ENCODE results near the gene USP22.

Gene USP22

GRCh38 chr17:21046216-21046615 is 3.4 kb upstream of the USP22 start:
- no peak for DNase-seq

- DNase-seq = no peak
Observed at GRCh38 chr17:21044971-21045370, 2.2 kb upstream of the USP22 start.

- peak; percentile 99 for DNase-seq
Observed at GRCh38 chr17:21043296-21044232, 753 bp upstream of the USP22 start.

- DNase-seq = peak; percentile 50
Observed at GRCh38 chr17:21041741-21042457, 912 bp downstream of the USP22 start.

- DNase-seq = peak; percentile 56
Observed at GRCh38 chr17:21039839-21040575, 2.8 kb downstream of the USP22 start.

DNA sequence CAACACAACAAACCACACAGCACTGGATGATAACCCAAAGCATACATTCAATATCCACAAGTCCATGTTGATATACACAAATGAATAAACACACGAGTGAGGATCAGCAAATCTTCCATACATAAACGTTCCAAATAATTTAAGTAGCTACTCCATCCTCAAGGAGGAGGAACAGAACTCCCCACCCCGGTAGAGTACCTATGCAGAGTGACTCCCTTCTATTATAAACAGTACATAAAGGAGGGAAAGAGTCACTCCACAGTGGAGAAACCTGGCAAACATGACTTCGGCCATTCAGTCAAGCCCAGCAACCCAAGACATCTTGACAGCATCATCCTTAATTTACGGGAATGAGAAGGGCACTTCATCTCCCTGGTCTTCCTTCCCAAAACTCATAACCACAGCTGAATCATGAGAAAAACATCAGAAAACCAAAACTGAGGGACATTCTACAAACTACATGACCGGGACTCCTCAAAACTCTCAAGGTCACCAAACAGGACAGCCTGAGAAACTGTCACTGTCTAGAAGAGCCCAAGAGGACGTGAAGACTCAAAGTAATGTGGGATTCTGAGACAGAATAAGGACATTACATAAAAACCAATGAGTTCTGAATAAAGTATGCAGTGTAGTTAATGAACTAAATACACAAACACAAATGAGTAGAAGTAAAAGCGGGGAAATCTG is 5.6 kb downstream of the USP22 start:
- no peak for DNase-seq

GRCh38 chr17:21036361-21036881 is 6.4 kb downstream of the USP22 start:
- peak; percentile 15 for DNase-seq

DNA sequence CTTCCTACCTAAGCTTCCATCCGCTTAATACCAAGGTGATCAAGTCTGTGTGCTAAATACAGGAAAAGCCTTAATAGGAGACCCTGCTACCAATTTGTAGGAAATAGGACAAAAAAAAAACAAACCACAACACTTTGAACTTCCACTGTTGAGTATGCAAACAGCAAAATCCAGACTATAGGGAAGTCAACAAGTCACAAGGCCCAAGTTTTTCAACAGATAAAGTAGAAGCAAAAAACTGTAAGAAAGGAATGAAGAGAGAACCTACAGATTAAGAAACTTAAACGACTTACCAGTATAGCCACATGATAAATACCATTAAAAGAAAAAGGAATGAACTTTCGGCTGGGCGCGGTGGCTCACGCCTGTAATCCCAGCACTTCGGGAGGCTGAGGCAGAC is 7.4 kb downstream of the USP22 start:
- DNase-seq = no peak

DNA sequence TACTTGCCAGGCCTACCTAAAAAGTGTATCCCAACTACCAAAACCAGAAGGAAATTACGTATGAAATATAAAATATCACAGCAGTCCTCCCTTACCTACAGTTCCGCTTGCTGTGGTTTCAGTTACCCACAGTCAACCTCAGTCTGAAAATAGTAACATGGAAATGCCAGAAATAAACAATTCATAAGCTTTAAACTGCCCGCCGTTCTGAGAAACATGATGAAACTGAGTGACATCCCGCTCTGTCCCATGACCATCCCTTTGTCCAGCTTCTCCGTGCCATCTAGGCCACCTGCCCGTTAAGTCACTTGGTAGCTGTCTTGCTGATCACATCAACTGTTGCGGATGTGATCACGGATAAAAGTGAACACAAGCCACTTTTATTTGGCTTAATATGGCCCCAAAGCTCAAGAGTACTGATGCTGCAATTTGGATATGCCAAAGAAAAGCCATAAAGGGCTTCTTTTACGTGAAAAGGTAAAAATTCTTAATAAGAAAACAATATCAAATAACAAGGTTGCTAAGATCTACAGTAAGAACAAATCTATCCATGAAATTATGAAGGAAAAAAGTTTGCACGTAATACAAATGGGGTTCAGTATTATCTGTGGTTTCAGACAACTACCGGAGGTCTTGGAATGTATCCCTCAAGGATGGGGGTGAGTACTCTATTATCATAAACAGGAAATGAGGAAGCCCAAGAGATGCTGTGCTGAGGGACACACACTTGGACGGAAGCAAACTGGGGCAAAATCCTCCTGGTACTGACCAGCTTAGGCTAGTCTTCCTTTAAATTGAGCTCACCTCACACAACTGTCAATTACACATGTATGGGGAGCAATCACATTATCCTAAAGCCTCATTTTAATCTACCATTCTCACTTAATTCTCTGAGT is 8.2 kb downstream of the USP22 start:
- no peak for DNase-seq

GRCh38 chr17:21033350-21033749 is 9.5 kb downstream of the USP22 start:
- no peak for DNase-seq

- DNase-seq = no peak
Observed at GRCh38 chr17:21031756-21032396, 10.9 kb downstream of the USP22 start.

DNA sequence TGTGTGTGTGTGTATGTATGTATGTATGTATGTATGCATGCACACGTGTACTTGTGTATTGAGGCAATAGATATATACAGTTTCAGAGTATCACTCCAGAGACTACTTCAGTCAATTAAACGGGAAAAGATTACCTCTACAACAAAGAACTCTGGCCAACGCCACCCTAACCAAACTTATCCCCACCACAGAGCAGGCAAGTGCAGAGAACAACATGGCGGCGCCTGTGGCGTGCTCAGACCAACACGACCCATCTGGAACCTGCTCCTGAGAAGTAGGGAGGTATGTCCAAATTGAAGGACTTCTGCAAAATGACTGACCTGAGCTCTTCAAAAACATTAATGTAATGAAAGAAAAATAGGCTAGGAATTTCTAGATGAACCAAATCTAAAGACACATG is 12.4 kb downstream of the USP22 start:
- no peak for DNase-seq

- DNase-seq = no peak
Observed at GRCh38 chr17:21029515-21029914, 13.3 kb downstream of the USP22 start.

DNA sequence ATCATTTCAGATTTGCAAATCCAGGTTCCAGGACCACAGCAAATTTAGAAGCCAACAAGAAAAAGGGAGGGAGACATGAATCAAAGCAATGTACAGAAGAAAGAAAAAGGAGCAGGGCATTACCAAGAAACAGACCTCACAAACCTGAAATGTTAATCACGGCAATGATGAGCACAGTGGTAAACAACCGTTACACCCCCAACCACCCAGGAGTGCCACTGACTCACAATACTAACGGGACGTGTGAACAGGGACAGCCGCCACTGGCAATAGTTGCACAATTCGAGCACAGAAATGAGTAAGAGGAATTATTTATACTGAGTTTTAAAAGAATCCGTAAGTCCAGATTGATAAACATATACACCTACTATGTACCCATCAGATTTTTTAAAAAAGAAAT is 13.8 kb downstream of the USP22 start:
- DNase-seq = no peak

DNA sequence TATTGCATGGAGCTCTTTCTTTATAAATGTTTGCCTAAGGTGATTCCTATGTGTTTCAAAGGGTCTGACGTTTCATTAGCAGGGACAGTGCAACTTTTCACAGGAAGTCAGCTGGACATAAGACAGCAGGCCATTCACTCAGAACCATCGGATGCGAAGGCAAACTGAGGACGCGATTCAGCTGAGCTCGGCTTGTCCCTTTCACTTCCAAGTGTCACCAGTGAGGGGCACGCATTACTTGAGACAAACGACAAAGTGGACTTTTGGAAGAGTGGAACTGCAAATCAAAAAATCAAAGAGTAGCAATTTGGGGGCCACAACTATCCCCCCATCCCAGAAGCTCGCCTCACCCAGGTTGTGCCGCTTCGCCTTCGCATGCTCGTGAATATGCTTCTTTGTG is 14.6 kb downstream of the USP22 start:
- DNase-seq = no peak

- no peak for DNase-seq
Observed at GRCh38 chr17:21027031-21027430, 15.8 kb downstream of the USP22 start.

DNA sequence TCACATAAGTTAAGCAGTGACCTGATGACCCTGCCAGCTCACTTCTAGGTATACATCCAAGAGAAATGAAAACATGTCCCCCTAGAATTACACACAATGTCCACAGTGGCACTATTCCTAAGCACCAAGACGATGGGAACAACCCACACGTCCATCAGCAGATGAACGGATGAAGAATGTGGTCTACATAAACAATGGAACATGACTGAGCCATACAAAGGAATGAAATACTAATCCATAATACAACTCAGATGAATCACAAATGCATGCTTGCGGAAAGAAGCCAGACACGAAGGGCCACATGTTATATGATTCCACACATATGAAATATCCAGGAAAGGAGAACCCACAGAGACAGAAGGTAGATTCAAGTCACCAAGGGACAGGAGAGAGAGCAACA is 17.4 kb downstream of the USP22 start:
- no peak for DNase-seq

DNA sequence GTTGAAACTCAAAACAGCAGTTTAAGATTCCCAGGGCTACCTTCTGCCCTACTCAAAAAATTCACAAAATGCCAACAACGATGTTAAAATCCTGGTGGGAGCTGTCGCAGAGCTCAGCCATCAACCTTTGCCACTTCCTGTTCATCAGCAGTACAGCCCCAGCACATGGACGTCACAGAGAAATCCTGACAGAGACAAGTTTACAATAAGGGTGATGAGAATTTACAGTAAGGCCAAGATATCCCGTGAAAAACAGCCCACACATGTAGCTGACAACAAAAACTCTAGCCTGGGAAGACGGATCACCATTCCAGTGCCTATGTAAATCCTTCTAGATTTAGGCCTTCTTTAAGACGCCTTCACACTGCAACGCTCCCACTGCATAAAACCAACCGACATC is 18.8 kb downstream of the USP22 start:
- DNase-seq = no peak

DNA sequence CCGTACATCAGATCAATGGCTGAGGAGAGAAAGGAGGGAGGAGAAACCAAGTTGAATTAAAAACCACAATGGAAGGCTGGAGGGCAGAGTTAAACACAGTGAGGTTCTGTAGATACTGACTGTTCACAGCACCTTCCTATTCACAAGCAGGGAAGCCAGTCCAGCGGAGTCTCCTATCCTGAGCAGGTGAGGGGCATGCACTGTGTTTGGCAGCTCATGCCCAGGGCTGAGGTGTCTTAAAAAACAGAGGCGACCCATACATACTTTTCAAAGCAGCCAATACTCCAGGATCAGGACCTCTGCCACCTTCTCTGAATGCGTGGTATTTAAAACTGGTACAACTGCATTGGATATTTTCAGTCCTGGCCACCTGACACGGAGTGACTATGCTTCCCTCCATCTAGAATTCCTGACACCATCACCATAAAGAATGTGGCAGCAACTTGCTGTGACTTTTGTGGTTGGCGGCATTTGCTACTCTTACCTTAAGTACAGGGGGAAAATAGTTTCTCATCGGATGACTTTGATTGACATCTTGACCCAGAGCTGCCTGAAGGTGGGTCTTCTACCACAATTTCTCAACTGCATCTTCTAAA is 21.5 kb downstream of the USP22 start:
- DNase-seq = no peak

- DNase-seq = no peak
Observed at GRCh38 chr17:21020622-21021021, 22.2 kb downstream of the USP22 start.

All from NCI-H1105 treated with DMSO at 0.1 percent for 48 hours (cell line).